Hepatic stellate cell (primary cell): Measurements from ENCODE around the gene TMEM219.
"Not testable (repeated sequence)": the region's sequence is repeated elsewhere in the genome, so short reads cannot be mapped to it uniquely, and the experiment has no call there.

ENCODE experiments used
- DNase-seq: peaks from one replicate; pipeline ENCODE4 v3.0.0; 2011; ENCODE audit warnings: low spot score

TMEM219 gene

DNA sequence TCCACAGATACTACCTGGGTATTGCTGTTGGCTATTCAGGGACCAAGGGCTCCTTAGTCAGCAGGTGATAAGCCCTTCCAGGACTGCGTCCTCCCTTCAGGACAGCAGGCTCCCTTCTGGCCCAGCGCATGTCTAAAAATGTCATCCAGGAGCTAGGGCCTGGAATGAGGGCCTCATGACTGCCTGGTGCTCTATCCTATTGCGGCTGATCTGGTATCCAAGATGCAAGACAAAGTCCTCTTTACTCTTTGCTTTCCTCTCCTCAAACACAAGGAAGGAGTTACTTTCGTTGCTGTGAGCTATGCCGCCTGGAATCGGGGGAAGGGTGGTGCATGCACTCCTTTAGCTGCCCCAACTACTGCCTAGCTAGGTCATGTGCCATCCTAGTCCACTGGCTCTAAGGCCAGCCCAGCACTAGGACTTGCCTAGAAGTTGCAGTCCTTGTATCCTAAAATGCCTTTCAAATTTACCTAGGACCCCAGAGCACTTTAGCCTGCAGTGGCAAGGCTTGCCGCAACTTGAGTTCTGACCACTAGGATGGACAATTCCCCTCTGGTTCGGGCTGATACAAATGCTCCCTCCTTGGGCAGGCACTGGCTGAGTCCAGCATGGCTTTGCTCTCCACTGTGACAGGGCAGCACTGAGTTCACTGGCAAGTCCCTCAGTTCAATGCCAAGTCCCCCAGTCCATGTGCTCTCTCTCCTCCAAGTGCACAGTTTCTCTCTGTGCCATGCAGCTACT lies 10.1 kb upstream of the TMEM219 start:
- DNase-seq = no peak

DNA sequence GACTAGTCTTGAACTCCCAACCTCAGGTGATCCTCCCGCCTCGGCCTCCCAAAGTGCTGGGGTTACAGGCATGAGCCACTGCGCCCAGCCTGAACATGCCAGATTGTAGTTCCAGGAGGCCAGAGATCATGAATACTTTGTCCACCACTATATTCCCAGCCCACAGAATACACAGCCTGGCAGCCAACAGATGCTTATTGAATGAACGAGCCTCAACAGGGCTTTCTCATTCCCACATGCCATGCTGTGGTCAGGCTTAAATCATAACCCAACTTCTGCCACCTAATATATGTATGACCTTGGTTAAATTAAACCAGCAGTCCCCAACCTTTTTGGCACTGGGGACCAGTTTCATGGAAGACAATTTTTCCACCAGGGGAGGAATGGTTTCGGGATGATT lies 3.1 kb upstream of the TMEM219 start:
- no peak for DNase-seq

DNA sequence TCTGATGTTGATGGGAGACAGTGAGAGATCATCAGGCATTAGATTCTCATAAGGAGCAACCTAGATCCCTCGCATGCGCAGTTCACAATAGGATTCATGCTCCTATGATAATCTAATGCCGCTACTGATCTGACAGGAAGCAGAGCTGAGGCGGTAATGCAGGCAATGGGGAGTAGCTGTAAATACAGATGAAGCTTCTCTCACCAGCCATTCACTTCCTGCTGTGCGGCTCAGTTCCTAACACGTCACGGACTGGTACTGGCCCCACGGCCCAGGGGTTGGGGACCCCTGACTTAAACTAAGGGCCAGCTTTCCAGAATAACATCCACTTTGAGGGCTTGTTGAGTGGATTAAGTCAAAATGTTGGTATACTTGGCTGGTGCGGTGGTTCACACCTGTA lies 2.6 kb upstream of the TMEM219 start:
- no peak for DNase-seq

DNA sequence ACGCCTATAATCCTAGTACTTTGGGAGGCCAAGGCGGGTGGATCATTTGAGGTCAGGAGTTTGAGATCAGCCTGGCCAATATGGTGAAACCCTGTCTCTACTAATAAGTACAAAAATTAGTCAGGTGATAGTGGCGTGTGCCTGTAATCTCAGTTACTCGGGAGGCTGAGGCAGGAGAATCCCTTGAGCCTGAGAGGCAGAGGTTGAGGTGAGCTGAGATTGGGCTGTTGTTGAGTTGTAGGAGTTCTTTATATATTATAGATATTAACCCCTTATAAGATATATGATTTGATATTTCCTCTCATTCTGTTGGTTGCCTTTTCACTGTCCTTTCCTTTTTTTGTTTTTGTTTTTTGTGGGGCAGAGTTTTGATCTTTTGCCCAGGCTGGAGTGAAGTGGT lies 2.1 kb upstream of the TMEM219 start:
- DNase-seq = not testable (repeated sequence)

DNA sequence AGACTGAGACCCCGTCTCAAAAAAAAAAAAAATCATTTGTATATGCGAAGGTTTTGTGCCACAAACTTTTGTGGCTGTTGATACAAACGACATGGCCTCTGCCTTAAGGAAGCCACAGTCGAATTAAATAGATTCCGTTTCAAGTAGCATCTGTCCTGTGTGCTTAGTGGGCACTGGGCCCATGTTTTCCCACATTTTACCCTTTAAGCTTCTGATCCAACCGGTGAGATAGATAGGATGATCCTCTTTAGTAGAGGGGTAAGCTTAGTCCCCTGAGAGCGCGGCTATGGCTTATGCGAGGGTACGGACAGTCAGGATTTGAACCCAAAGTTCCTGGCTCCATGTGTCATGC lies 776 bp upstream of the TMEM219 start:
- DNase-seq = no peak

DNA sequence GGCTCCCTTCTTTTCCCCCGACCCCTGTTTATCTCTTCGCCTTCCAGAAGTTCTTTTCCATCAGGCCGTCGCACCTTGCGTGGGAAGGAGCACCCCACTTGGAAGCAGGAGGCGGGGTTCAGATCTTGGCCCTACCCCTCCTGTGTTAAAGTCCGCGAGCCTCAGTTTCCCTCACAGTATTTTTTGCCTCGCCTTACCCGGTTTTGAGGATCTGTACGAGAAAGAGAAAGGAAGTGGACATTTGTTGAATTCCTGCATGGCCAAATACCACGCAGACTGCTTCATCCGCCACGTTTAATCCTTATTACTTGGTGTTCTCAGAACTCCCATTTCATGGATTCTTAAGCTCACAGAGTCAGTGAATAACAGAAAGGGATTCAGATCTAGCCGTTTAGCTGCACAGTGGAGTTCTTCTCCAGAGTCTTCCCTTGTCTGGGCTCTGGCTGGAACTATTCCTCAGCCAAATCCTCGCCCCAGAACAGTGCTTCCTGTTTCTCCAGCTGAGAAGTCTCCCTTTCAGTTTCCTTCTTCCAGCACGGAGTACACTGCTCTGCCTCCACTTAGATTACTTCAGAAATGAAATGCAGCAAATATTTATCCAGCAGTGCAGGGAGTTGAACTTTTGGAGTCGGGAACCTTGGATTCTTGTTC lies 590 bp downstream of the TMEM219 start:
- peak; percentile 54 for DNase-seq

DNA sequence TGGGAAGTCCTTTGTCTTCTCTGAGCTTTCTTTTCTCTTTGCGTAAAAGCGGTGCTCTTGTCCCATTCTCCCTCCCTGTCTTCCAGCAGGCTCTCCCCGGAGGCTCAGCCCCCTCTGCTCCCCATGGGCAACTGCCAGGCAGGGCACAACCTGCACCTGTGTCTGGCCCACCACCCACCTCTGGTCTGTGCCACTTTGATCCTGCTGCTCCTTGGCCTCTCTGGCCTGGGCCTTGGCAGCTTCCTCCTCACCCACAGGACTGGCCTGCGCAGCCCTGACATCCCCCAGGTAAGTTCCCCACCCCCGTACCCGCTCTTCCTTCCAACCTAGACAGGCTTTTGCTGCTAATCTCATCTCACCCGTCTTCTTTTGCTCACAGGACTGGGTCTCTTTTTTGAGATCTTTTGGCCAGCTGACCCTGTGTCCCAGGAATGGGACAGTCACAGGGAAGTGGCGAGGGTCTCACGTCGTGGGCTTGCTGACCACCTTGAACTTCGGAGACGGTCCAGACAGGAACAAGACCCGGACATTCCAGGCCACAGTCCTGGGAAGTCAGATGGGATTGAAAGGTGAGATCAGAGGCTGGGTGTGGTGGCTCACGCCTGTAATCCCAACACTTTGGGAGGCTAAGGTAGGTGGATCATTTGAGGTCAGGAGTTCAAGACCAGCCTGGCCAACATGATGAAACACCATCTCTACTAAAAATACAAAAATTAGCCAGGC lies 1.3 kb downstream of the TMEM219 start:
- DNase-seq = no peak

DNA sequence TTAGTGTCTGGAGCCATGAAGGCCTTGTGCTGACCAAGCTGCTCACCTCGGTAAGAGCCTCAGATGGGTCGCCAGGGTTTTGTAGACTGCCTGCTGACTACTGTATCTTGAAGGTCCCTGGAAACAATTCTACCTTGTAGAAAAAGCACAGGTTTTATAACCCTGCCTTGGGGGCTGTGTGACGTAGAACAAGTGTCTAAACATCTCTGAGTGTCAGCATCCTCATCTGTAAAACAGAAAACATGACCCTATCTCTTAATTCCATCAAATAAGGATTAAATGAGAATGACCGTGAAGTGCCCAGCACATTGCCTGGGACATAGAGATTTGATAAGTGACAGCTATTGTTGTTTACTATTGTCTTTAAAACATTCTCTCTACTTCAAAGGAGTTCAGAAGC lies 6.3 kb downstream of the TMEM219 start:
- no peak for DNase-seq

DNA sequence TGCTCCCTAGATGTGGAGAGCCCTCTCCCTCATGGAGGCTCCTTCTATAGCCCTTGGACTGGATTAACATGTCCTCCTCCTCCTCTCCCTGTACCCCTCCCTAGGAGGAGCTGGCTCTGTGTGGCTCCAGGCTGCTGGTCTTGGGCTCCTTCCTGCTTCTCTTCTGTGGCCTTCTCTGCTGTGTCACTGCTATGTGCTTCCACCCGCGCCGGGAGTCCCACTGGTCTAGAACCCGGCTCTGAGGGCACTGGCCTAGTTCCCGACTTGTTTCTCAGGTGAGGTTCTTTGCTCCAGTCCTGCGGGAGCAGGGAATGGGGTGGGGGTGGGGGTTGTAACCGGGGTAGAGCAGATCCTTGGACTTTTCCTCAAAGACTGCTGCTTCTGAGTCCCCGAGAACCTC lies 9.4 kb downstream of the TMEM219 start:
- DNase-seq = no peak

DNA sequence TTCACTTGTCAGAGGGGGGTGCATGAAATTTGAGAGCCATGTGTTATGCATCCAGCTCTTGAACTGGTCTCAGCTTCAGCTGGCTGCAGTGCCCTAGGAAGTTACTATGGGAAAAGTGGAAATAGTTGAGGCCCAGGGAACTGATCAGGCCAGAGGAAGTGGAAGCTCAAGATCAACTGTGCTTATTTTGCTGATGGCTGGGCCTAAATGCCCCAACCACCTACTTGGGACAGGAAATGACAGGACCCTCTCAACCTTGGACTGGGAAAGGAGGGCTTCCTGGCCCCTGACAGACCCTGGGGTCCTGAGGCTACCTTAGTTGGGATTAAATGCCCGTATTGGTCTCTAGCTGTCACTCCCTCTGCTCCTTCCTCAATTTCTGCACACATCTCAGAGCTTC lies 10.6 kb downstream of the TMEM219 start:
- DNase-seq = no peak

DNA sequence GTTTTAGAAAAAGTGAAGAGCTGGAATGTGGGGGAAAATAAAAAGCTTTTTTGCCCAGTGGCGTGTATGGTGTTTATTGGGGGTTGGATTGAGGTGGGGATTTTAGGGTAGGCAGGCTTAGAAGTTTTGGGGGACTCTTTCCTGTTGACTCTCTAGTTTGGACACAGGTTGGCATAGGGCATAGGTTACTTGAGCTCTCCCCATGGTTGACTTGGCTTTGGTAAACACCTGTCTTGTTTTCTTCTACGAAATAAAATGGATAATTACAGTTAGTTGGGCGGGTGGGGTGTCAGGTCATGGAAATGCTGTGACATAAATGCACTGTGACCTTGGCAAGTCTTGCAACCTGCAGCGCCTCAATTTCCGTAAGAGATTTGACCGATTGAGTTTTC lies 11.1 kb downstream of the TMEM219 start:
- DNase-seq = no peak

DNA sequence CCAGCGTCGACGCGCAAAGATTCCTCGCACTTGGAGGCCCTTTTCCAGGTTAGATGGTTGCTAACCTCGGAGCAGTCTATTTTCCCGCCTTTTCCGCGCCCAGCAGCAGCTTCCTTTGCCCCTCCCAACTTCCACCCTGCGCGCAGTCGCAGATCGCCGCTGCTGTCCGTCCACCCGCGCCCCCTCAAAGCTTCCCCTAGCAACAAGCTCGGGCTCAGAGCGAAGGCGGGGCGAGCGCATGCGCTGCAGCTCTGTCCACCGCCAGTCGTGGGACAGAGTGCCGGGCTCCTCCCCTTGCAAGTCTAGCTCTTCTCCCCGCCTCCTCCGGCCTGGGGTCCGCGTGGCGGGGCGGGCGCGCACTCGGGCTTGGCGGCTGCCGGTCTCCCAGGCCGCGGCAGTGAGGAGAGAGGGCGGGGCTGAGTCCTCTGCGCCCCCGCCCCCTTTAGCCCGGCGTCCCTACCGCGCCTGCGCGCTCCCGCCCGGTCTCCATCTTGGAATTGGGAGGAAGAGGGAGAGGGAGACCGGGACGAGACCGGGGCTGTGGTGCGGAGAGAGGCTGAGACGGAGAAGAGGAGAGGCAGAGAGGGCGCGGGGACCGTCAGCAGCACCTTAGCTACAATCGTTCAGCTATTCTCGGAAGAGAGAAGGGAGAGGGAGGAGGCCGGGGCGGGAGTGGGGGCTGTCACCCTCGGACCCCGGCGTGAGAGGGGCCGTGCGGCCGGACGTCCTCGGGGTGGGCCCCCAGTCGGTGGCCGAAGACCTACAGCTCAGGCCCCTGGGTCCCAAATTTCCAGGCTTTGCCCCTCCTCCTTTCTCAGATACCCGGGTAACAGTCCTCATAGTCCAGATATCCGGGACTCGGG lies 11.7 kb downstream of the TMEM219 start, which contains the start of gene TAOK2:
TSS of gene TAOK2 (plus strand) at position 485 of the 863 bp plus-strand sequence. CDS start 3,905 bp downstream, outside the sequence.
- DNase-seq = peak; percentile 100

DNA sequence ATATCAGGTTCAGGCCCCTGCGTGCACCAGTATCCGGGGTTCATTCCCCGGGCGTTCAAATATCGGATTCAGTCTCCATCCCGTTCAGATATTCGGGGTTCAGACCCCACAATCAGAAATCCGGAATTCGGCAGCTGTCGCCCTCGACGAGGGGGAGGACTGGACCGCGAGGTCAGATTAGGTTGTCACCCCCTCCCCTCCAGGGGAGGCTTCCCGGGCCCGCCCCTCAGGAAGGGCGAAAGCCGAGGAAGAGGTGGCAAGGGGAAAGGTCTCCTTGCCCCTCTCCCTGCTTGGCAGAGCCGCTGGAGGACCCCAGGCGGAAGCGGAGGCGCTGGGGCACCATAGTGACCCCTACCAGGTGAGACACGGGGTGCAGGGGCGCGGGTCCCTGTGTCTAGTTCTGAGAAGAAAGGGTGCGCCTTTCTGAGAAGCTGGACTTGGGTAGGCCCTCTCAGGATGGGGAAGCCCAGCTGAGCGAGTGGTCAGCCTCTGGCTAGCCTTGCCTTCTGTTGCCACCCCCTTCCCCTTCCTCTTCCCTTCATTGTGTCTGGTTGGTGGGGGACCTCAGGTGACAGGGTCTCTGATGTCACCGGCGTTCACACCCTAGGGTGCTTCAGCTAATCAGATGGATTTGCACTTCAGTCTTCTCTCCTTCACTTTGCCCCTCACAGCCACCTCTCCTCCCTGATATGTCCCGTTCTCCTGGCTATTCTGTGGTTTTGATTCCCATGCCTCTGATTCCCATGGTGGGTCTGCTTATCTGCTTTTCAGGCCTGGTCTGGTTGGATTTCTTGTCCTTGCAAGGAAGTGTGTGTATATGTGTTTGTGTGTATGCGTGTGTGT lies 12.6 kb downstream of the TMEM219 start:
- no peak for DNase-seq

DNA sequence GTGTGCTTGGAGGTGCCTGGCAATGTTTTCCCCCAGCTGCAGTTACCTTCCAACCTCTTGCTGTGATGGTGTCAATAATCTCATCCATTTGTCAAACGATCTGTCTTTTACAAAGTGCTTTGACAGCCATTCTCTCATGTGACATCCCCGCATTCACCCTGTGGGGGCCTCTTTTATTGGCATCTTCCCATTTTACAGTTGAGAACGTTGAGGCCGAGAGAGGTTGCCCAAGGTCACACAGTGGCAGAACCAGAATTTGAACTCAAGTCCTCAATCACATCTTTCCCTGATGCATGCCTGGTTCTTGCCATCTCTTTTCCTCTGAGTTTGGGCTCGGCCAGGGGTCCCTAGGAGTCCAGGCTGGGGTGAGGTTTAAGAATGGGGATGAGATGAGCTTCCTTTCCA lies 13.3 kb downstream of the TMEM219 start:
- DNase-seq = no peak

DNA sequence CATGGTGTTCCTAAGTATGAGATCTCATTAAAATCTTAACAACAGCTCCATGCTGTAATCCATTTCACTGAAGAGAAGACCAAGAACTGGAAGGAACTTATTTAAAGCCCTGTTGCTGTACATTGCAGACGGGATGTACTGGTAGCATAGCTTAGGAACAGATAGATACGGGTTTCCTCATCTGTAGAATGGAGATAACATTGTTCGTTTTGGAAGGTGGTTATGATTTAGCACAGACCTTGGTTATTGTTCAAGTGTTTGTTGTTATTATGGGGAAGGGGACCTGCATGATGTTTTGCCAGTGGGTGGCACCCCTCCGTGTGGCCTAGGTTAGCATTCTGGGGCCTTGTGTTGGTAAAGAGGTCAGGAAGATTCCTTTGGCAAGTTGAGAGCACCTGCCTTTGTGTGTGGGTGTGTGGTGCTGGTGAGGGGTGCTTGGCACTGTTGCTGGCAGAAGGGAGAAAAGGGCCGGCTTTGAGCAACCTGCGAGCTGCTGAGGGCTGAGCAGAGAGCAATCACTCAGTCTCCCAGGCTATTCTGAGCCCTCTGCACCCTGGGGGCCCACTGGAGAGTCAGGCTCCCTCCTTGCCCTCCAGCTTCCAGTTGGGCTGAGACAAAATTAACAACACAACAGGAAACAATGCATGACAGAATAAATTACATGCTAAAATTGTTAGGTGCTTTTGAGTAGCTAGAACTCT lies 14.1 kb downstream of the TMEM219 start:
- DNase-seq = no peak

DNA sequence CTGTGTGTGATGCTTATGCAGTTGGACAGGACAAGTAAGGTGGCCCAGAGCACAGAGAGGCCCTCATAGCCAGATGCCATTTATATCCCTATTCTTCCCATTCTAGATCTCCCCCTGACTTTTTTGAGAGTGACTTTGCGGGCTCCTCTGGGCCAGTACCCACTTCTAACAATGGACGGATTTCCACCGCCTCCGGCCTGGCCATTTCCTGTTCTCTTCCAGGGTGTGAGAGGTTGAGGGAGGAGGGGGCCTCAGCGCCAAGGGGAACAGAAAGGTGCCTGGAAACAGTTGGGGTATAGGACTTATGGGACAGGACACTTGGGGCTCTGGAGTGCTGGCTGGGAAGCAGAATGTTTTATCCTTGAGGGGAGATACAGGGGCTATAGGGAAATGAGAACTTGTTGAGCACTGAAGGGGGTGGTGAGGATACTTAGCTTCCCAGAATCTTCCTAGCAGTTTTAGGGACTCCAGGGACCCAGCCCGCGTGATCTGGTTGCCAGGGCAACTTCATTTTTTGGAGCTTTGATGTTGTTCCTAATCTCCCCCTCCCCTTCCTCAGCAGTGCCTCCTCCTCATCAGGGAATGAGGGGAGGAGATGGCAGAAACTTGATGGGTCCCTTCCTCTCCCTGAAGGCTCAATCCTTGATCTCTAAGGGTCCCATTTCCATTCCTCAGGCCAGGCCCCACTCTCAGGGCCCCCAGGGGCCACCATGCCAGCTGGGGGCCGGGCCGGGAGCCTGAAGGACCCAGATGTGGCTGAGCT lies 15.4 kb downstream of the TMEM219 start:
- no peak for DNase-seq

DNA sequence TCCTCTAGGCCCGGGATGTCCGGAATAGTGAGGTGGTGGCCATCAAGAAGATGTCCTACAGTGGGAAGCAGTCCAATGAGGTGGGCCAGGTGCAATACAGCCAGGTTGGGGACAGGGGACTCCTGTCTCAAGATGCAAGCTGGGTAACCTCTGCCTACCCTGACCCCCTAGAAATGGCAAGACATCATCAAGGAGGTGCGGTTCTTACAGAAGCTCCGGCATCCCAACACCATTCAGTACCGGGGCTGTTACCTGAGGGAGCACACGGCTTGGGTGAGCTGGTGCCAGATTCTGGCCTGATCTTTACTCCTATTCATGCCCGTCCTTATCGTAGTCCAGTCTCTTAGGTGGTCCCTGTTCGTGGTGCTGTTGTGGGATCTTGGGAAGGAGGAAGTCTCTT lies 16.2 kb downstream of the TMEM219 start:
- DNase-seq = no peak

DNA sequence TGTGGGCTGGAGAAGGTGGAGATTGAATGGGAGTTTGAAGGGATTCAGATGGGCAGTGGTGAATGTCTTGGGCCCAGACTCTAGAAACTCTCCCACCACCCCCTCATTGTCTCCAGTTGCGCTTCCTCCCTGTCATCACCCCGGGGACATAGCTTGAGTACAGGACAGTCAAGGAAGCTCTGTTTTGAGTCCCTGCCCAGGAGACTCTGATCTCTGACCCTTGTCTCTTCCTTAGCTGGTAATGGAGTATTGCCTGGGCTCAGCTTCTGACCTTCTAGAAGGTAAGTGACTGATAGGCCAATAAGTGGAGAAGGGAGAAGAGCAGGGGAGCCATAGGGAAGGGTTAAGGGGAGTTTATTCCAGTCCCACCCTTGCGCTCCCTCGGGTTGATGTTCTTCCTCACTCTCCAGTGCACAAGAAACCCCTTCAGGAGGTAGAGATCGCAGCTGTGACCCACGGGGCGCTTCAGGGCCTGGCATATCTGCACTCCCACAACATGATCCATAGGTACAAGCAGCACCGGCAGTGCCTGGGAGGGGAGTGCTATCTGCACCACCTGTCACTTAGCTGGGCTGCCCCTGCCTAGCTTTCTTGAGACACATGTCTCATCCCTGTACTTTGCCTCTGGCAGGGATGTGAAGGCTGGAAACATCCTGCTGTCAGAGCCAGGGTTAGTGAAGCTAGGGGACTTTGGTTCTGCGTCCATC lies 16.8 kb downstream of the TMEM219 start:
- DNase-seq = no peak
